Activated CD8-positive, alpha-beta memory T cell treated with anti-CD3 and anti-CD28 coated beads, Interleukin-2, amount 50 U/mL, for 4 hours (primary cell): ENCODE results near the gene ELMO2.

ENCODE experiments used
- DNase-seq: peaks from one replicate; pipeline ENCODE4 v3.0.0-alpha.2; 2020

The ELMO2 gene

GRCh38 chr20:46350201-46350985, 56.0 kb downstream of the ELMO2 start:
- no peak for DNase-seq

- DNase-seq = no peak
These were observed 56.7 kb downstream of the ELMO2 start for GRCh38 chr20:46349742-46350056.

- DNase-seq = peak; percentile 47
These were observed 57.2 kb downstream of the ELMO2 start for GRCh38 chr20:46349035-46349741.

GRCh38 chr20:46347841-46348803, 58.3 kb downstream of the ELMO2 start:
- no peak for DNase-seq

- no peak for DNase-seq
These were observed 59.6 kb downstream of the ELMO2 start for GRCh38 chr20:46346770-46347169.

GRCh38 chr20:46344488-46345162, 61.8 kb downstream of the ELMO2 start:
- no peak for DNase-seq

GRCh38 chr20:46343975-46344357, 62.4 kb downstream of the ELMO2 start:
- no peak for DNase-seq

GRCh38 chr20:46343348-46343974, 63.0 kb downstream of the ELMO2 start:
- no peak for DNase-seq

- no peak for DNase-seq
These were observed 63.7 kb downstream of the ELMO2 start for GRCh38 chr20:46342451-46343347.

GRCh38 chr20:46342010-46342378, 64.4 kb downstream of the ELMO2 start:
- DNase-seq = no peak

GRCh38 chr20:46341074-46342009, 65.1 kb downstream of the ELMO2 start:
- no peak for DNase-seq

GRCh38 chr20:46339037-46339436, 67.4 kb downstream of the ELMO2 start:
- no peak for DNase-seq

- DNase-seq = no peak
These were observed 69.7 kb downstream of the ELMO2 start for GRCh38 chr20:46336735-46337134.

- DNase-seq = no peak
These were observed 72.0 kb downstream of the ELMO2 start for GRCh38 chr20:46334303-46334904.

- DNase-seq = no peak
These were observed 73.0 kb downstream of the ELMO2 start for GRCh38 chr20:46333161-46333991.

GRCh38 chr20:46332373-46333160, 73.8 kb downstream of the ELMO2 start:
- no peak for DNase-seq

GRCh38 chr20:46331611-46332361, 74.6 kb downstream of the ELMO2 start:
- no peak for DNase-seq
